ENCODE measurements around the gene SDK1.

Gene SDK1

GRCh38 chr7:3564231-3564630 is 263.2 kb downstream of the SDK1 start:
- Histone ChIP-seq H2BK120ac (ENCODE audit: low read depth, low read length) (no peak overlapping the region), H2BK12ac (ENCODE audit: low read length) (no peak overlapping the region), H3K4ac (ENCODE audit: low read length) (no peak overlapping the region)

GRCh38 chr7:3568516-3568915 is 267.5 kb downstream of the SDK1 start:
- no peaks in the 10 kb centered on the region for H3K36me3 ChIP-seq (replicated peaks in 1 of 2; ENCODE audit: control insufficient read depth in 2 of 2, insufficient read depth in 2 of 2, low read length in 2 of 2)
- no peak overlapping the region for H3K14ac ChIP-seq (ENCODE audit: low read length)
- H4K91ac ChIP-seq (ENCODE audit: low read depth, low read length, poor library complexity), result no peak overlapping the region
- no peak overlapping the region for H4K8ac ChIP-seq (ENCODE audit: low read depth, low read length)
- H2BK5ac ChIP-seq (ENCODE audit: low read length), result no peak overlapping the region
- no peak overlapping the region for H2BK120ac ChIP-seq (ENCODE audit: low read depth, low read length)
- no peak overlapping the region for H2AFZ ChIP-seq (ENCODE audit: low read length)
- H3K79me1 ChIP-seq (ENCODE audit: low read depth, low read length), result no peaks in the 10 kb centered on the region
- H2BK15ac ChIP-seq (ENCODE audit: low read length), result no peak overlapping the region
- no CpG with 5 or more reads among the region's 1 CpG for WGBS, 2 donors (ENCODE audit: extremely low coverage in 2 of 2, insufficient read length in 2 of 2, insufficient replicate concordance in 1 of 2)
- H3K18ac ChIP-seq (ENCODE audit: low read length), result no peak overlapping the region
- DNase-seq (ENCODE audit: low spot score), result no peak
- no peaks in the 10 kb centered on the region for H3K9me3 ChIP-seq (replicated peaks in 1 of 2; ENCODE audit: control insufficient read depth in 2 of 2, insufficient read depth in 1 of 2, low read depth in 1 of 2, low read length in 2 of 2)
- H3K4ac ChIP-seq (ENCODE audit: low read length), result no peak overlapping the region
- no peak overlapping the region for H2BK12ac ChIP-seq (ENCODE audit: low read length)
- H2AK5ac ChIP-seq (ENCODE audit: low read depth, low read length), result no peak overlapping the region
- H3K4me2 ChIP-seq (ENCODE audit: insufficient read depth, low read length, poor library complexity, severe bottlenecking), result no peak overlapping the region
- no peak overlapping the region for H3K4me3 ChIP-seq (ENCODE audit: low read length in 2 of 2)
- no peak overlapping the region for H3K23ac ChIP-seq (ENCODE audit: low read depth, low read length, poor library complexity)
- no peak overlapping the region for H3K9ac ChIP-seq (ENCODE audit: low read depth, low read length, poor library complexity)
- H3K4me1 ChIP-seq (ENCODE audit: control insufficient read depth in 2 of 2, insufficient read depth in 1 of 2, low read depth in 1 of 2, low read length in 2 of 2), result peaks cover 0 to 5% of the 10 kb centered on the region in 2 donors
- no peaks in the 10 kb centered on the region for H3K27me3 ChIP-seq (ENCODE audit: control insufficient read depth in 3 of 3, insufficient read depth in 3 of 3, low read depth in 1 of 3, low read length in 3 of 3)
- no peak overlapping the region for H3K27ac ChIP-seq (replicated peaks; ENCODE audit: low read length)

More at GRCh38 chr7:3564231-3564630, 263.2 kb downstream of the SDK1 start:
- no CpG with 5 or more reads among the region's 3 CpGs for WGBS, 2 donors (ENCODE audit: extremely low coverage in 2 of 2, insufficient read length in 2 of 2, insufficient replicate concordance in 1 of 2)
- DNase-seq (ENCODE audit: low spot score), result no peak
- no peak overlapping the region for H3K4me3 ChIP-seq (ENCODE audit: low read length in 2 of 2)
- no peak overlapping the region for H4K8ac ChIP-seq (ENCODE audit: low read depth, low read length)
- H3K23ac ChIP-seq (ENCODE audit: low read depth, low read length, poor library complexity), result no peak overlapping the region
- no peaks in the 10 kb centered on the region for H3K36me3 ChIP-seq (replicated peaks in 1 of 2; ENCODE audit: control insufficient read depth in 2 of 2, insufficient read depth in 2 of 2, low read length in 2 of 2)
- H2AK5ac ChIP-seq (ENCODE audit: low read depth, low read length), result no peak overlapping the region
- no peak overlapping the region for H2AFZ ChIP-seq (ENCODE audit: low read length)
- H3K9ac ChIP-seq (ENCODE audit: low read depth, low read length, poor library complexity), result no peak overlapping the region
- no peak overlapping the region for H2BK15ac ChIP-seq (ENCODE audit: low read length)
- H3K18ac ChIP-seq (ENCODE audit: low read length), result no peak overlapping the region
- H3K27me3 ChIP-seq (ENCODE audit: control insufficient read depth in 3 of 3, insufficient read depth in 3 of 3, low read depth in 1 of 3, low read length in 3 of 3), result no peaks in the 10 kb centered on the region
- no peak overlapping the region for H3K4me2 ChIP-seq (ENCODE audit: insufficient read depth, low read length, poor library complexity, severe bottlenecking)
- no peak overlapping the region for H3K14ac ChIP-seq (ENCODE audit: low read length)
- H3K79me1 ChIP-seq (ENCODE audit: low read depth, low read length), result no peaks in the 10 kb centered on the region
- no peak overlapping the region for H2BK5ac ChIP-seq (ENCODE audit: low read length)
- no peak overlapping the region for H3K27ac ChIP-seq (replicated peaks; ENCODE audit: low read length)
- no peak overlapping the region for H4K91ac ChIP-seq (ENCODE audit: low read depth, low read length, poor library complexity)
- no peaks in the 10 kb centered on the region for H3K4me1 ChIP-seq (ENCODE audit: control insufficient read depth in 2 of 2, insufficient read depth in 1 of 2, low read depth in 1 of 2, low read length in 2 of 2)
- H3K9me3 ChIP-seq (replicated peaks in 1 of 2; ENCODE audit: control insufficient read depth in 2 of 2, insufficient read depth in 1 of 2, low read depth in 1 of 2, low read length in 2 of 2), result no peaks in the 10 kb centered on the region

- Histone ChIP-seq H3K27me3 (ENCODE audit: control insufficient read depth in 3 of 3, insufficient read depth in 3 of 3, low read depth in 1 of 3, low read length in 3 of 3) (no peaks in the 10 kb centered on the region), H4K91ac (ENCODE audit: low read depth, low read length, poor library complexity) (no peak overlapping the region), H3K4me2 (ENCODE audit: insufficient read depth, low read length, poor library complexity, severe bottlenecking) (no peak overlapping the region), H3K9ac (ENCODE audit: low read depth, low read length, poor library complexity) (no peak overlapping the region), H2BK12ac (ENCODE audit: low read length) (no peak overlapping the region), H3K9me3 (replicated peaks in 1 of 2; ENCODE audit: control insufficient read depth in 2 of 2, insufficient read depth in 1 of 2, low read depth in 1 of 2, low read length in 2 of 2) (no peaks in the 10 kb centered on the region), H3K79me1 (ENCODE audit: low read depth, low read length) (no peaks in the 10 kb centered on the region), H3K14ac (ENCODE audit: low read length) (no peak overlapping the region), H2AK5ac (ENCODE audit: low read depth, low read length) (no peak overlapping the region), H2BK5ac (ENCODE audit: low read length) (no peak overlapping the region), H3K4me3 (ENCODE audit: low read length in 2 of 2) (no peak overlapping the region), H3K18ac (ENCODE audit: low read length) (no peak overlapping the region), H3K36me3 (replicated peaks in 1 of 2; ENCODE audit: control insufficient read depth in 2 of 2, insufficient read depth in 2 of 2, low read length in 2 of 2) (no peaks in the 10 kb centered on the region), H2BK120ac (ENCODE audit: low read depth, low read length) (no peak overlapping the region), H2BK15ac (ENCODE audit: low read length) (no peak overlapping the region), H3K23ac (ENCODE audit: low read depth, low read length, poor library complexity) (no peak overlapping the region), H2AFZ (ENCODE audit: low read length) (no peak overlapping the region), H3K4ac (ENCODE audit: low read length) (no peak overlapping the region), H4K8ac (ENCODE audit: low read depth, low read length) (no peak overlapping the region), H3K27ac (replicated peaks; ENCODE audit: low read length) (no peak overlapping the region), H3K4me1 (ENCODE audit: control insufficient read depth in 2 of 2, insufficient read depth in 1 of 2, low read depth in 1 of 2, low read length in 2 of 2) (peaks cover 0 to 5% of the 10 kb centered on the region in 2 donors)
- WGBS, 2 donors (ENCODE audit: extremely low coverage in 2 of 2, insufficient read length in 2 of 2, insufficient replicate concordance in 1 of 2), result no CpG with 5 or more reads among the region's 3 CpGs
- no peak for DNase-seq (ENCODE audit: low spot score)
Observed at GRCh38 chr7:3569643-3570042, 268.6 kb downstream of the SDK1 start.

- no peak overlapping the region for H3K4ac ChIP-seq (ENCODE audit: low read length)
- H2BK15ac ChIP-seq (ENCODE audit: low read length), result no peak overlapping the region
- no peak overlapping the region for H3K23ac ChIP-seq (ENCODE audit: low read depth, low read length, poor library complexity)
- H2BK12ac ChIP-seq (ENCODE audit: low read length), result no peak overlapping the region
- no CpG with 5 or more reads among the region's 6 CpGs for WGBS, 2 donors (ENCODE audit: extremely low coverage in 2 of 2, insufficient read length in 2 of 2, insufficient replicate concordance in 1 of 2)
- no peak for DNase-seq (ENCODE audit: low spot score)
- no peak overlapping the region for H3K9ac ChIP-seq (ENCODE audit: low read depth, low read length, poor library complexity)
- no peaks in the 10 kb centered on the region for H3K79me1 ChIP-seq (ENCODE audit: low read depth, low read length)
- no peak overlapping the region for H2AK5ac ChIP-seq (ENCODE audit: low read depth, low read length)
- H3K36me3 ChIP-seq (replicated peaks in 1 of 2; ENCODE audit: control insufficient read depth in 2 of 2, insufficient read depth in 2 of 2, low read length in 2 of 2), result no peaks in the 10 kb centered on the region
- H2BK120ac ChIP-seq (ENCODE audit: low read depth, low read length), result no peak overlapping the region
- H3K9me3 ChIP-seq (replicated peaks in 1 of 2; ENCODE audit: control insufficient read depth in 2 of 2, insufficient read depth in 1 of 2, low read depth in 1 of 2, low read length in 2 of 2), result peaks cover 7 to 10% of the 10 kb centered on the region in 2 donors
- H3K4me3 ChIP-seq (ENCODE audit: low read length in 2 of 2), result no peak overlapping the region
- no peak overlapping the region for H3K4me2 ChIP-seq (ENCODE audit: insufficient read depth, low read length, poor library complexity, severe bottlenecking)
- H4K91ac ChIP-seq (ENCODE audit: low read depth, low read length, poor library complexity), result no peak overlapping the region
- no peak overlapping the region for H2BK5ac ChIP-seq (ENCODE audit: low read length)
- H3K27me3 ChIP-seq (ENCODE audit: control insufficient read depth in 3 of 3, insufficient read depth in 3 of 3, low read depth in 1 of 3, low read length in 3 of 3), result no peaks in the 10 kb centered on the region
- no peak overlapping the region for H3K14ac ChIP-seq (ENCODE audit: low read length)
- H3K18ac ChIP-seq (ENCODE audit: low read length), result no peak overlapping the region
- H2AFZ ChIP-seq (ENCODE audit: low read length), result no peak overlapping the region
- H4K8ac ChIP-seq (ENCODE audit: low read depth, low read length), result no peak overlapping the region
- H3K27ac ChIP-seq (replicated peaks; ENCODE audit: low read length), result no peak overlapping the region
- peaks cover 0 to 5% of the 10 kb centered on the region in 2 donors for H3K4me1 ChIP-seq (ENCODE audit: control insufficient read depth in 2 of 2, insufficient read depth in 1 of 2, low read depth in 1 of 2, low read length in 2 of 2)
Observed at GRCh38 chr7:3573151-3573550, 272.1 kb downstream of the SDK1 start.
